Spleen (tissue), 7 donors: Measurements from ENCODE around the gene RAD51B.

Experiments used
- POLR2A ChIP-seq, 3 donors: fragments of 450-650 bp; IDR thresholded peaks; one replicate each; pipeline ENCODE4 v1.5.1; 2017; ENCODE audit warnings: antibody characterized with exemption in 3 of 3, mild to moderate bottlenecking in 1 of 3
- TF ChIP-seq, protein P1 (sequence below), 11 experiments: fragments of 200-600 bp in 7 of 11; fragments of 450-650 bp in 4 of 11; sonication (generic) in 4 of 11; IDR thresholded peaks in 8 of 11; conservative IDR thresholded peaks in 3 of 11; 1 replicate in 7 of 11; 2 replicates in 4 of 11; pipeline versions ENCODE4 v1.4.0 to v1.8.0; 2016 to 2021; ENCODE audit warnings: antibody characterized with exemption in 11 of 11, inconsistent platforms in 4 of 11, mild to moderate bottlenecking in 1 of 11
- donor health status: DM: no; HTN: no; CAD: no; lungs with moderate emphysema.
- donor health status: DM: no; HTN: no; CAD: no.
- donor health status: DM: no; HTN: no; CAD: no.

DNA sequence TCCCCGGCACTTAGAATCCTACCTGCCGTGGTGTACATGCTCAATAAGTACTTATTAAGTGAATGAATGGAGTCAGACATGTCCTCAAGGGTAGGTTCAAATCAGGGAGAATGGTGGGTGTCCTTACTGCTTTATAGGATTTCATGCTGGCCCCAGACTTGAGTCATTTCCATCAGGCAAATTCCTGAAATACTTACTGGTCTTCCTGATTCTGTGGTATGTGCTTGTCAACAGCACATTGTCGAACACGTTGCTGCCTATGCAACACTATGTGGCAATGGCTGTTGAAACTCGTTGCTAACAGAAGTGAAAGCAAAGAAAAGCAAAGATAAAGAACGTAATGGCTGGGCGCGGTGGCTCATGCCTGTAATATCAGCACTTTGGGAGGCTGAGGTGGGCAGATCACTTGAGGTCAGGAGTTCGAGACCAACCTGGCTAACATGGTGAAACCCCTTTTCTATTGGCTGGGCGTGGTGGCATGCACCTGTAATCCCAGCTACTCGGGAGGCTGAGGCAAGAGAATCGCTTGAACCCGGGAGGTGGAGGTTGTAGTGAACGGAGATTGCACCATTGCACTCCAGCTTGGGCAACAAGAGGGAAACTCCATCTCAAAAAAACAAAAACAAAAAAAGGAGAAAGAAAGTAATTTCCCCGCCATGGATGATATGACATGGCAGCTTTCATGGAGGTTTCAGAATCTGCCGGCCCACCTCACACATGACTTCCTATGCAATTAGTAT lies 758.4 kb downstream of the RAD51B start:
- TF ChIP-seq, protein P1, sequence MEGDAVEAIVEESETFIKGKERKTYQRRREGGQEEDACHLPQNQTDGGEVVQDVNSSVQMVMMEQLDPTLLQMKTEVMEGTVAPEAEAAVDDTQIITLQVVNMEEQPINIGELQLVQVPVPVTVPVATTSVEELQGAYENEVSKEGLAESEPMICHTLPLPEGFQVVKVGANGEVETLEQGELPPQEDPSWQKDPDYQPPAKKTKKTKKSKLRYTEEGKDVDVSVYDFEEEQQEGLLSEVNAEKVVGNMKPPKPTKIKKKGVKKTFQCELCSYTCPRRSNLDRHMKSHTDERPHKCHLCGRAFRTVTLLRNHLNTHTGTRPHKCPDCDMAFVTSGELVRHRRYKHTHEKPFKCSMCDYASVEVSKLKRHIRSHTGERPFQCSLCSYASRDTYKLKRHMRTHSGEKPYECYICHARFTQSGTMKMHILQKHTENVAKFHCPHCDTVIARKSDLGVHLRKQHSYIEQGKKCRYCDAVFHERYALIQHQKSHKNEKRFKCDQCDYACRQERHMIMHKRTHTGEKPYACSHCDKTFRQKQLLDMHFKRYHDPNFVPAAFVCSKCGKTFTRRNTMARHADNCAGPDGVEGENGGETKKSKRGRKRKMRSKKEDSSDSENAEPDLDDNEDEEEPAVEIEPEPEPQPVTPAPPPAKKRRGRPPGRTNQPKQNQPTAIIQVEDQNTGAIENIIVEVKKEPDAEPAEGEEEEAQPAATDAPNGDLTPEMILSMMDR (IDR thresholded peaks at IDR 0.05 in 8 of 11, conservative IDR thresholded peaks at IDR 0.05 in 3 of 11), result no peak
- TF ChIP-seq POLR2A (IDR thresholded peaks at IDR 0.05), result no peak
